22Rv1 (cell line): ENCODE results near the gene PHGDH.

Experiments used
- ZFX ChIP-seq: fragments of 450-650 bp; IDR thresholded peaks from 2 replicates; pipeline ENCODE4 v1.6.1; 2017; ENCODE audit warnings: antibody characterized with exemption, borderline replicate concordance
- TF ChIP-seq, protein P1 (sequence below): fragments of 450-650 bp; IDR thresholded peaks from 2 replicates; pipeline ENCODE4 v1.5.1; 2017; ENCODE audit warnings: mild to moderate bottlenecking

DNA sequence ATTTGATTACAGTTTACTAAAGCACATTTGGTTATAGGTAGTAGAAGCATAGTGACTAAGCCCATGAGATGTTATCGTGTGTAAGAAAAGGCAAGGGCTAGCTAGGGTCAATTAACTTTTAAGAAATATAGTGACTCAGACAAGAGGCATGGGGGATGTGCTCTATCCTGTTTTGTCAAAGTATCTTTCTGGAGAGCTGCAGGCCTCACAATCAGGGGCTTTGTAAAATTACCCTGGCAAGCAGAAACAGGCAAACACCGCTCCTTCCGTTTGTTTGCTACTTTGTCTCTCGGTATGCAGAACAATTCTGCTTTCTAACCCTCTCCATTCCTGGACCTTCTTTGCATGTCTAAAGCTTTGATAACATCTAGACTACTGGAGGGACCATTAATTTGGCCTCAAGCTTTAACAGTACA, 37.6 kb upstream of the PHGDH start:
- TF ChIP-seq, protein P1, sequence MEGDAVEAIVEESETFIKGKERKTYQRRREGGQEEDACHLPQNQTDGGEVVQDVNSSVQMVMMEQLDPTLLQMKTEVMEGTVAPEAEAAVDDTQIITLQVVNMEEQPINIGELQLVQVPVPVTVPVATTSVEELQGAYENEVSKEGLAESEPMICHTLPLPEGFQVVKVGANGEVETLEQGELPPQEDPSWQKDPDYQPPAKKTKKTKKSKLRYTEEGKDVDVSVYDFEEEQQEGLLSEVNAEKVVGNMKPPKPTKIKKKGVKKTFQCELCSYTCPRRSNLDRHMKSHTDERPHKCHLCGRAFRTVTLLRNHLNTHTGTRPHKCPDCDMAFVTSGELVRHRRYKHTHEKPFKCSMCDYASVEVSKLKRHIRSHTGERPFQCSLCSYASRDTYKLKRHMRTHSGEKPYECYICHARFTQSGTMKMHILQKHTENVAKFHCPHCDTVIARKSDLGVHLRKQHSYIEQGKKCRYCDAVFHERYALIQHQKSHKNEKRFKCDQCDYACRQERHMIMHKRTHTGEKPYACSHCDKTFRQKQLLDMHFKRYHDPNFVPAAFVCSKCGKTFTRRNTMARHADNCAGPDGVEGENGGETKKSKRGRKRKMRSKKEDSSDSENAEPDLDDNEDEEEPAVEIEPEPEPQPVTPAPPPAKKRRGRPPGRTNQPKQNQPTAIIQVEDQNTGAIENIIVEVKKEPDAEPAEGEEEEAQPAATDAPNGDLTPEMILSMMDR: no peak
- TF ChIP-seq ZFX: no peak
